HepG2 (cell line): ENCODE measurements around the gene ZNF490. TPM values are rescaled to one million over a fixed set of nuclear protein-coding genes. Genes with fewer than 3 reads are reported as not detected.

Experiments
- ARNTL ChIP-seq: sonication (generic); formaldehyde crosslinking; IDR thresholded peaks from 2 replicates; pipeline ENCODE4 v1.4.0; 2020; ENCODE audit warnings: mild to moderate bottlenecking, missing genetic modification reagents
- BRD4 ChIP-seq: sonication (generic); formaldehyde crosslinking; IDR thresholded peaks from 2 replicates; pipeline ENCODE4 v1.4.0; 2020; ENCODE audit warnings: missing genetic modification reagents
- DR1 ChIP-seq: sonication (generic); formaldehyde crosslinking; IDR thresholded peaks from 2 replicates; pipeline ENCODE4 v1.8.0; 2021; ENCODE audit warnings: mild to moderate bottlenecking, missing genetic modification reagents, inconsistent platforms
- EP300 ChIP-seq, 3 experiments: sonication (generic) in 1 of 3; formaldehyde crosslinking in 1 of 3; IDR thresholded peaks; 2 replicates each; pipeline versions ENCODE4 v1.5.1 to v1.6.1; 2011 to 2020; ENCODE audit warnings: low read depth in 2 of 3, low read length in 2 of 3, borderline replicate concordance in 1 of 3, improper control_type of control experiment in 1 of 3, mild to moderate bottlenecking in 1 of 3, missing genetic modification reagents in 1 of 3, moderate library complexity in 1 of 3
- HMG20B ChIP-seq: conservative IDR thresholded peaks from 2 replicates; pipeline ENCODE4 v1.6.1; 2016; ENCODE audit warnings: missing genetic modification reagents, missing compliant biosample characterization
- IKZF4 ChIP-seq: sonication (generic); formaldehyde crosslinking; IDR thresholded peaks from 2 replicates; pipeline ENCODE4 v1.5.1; 2020; ENCODE audit warnings: borderline replicate concordance, mild to moderate bottlenecking, low read depth, missing genetic modification reagents; ENCODE audit errors: not compliant biosample characterization
- KDM1A ChIP-seq: IDR thresholded peaks from 2 replicates; pipeline ENCODE4 v1.6.1; 2016; ENCODE audit warnings: missing compliant biosample characterization
- KDM3A ChIP-seq: IDR thresholded peaks from 2 replicates; pipeline ENCODE4 v1.6.1; 2018; ENCODE audit warnings: low read depth, missing compliant biosample characterization
- MAF1 ChIP-seq: sonication (generic); formaldehyde crosslinking; IDR thresholded peaks from 2 replicates; pipeline ENCODE4 v1.5.0; 2020; ENCODE audit warnings: missing genetic modification reagents, borderline replicate concordance
- MAFF ChIP-seq: IDR thresholded peaks from 2 replicates; pipeline ENCODE4 v1.6.1; 2011; ENCODE audit warnings: low read depth, low read length, improper control_type of control experiment
- MEIS1 ChIP-seq: sonication (generic); formaldehyde crosslinking; IDR thresholded peaks from 2 replicates; pipeline ENCODE4 v1.9.0; 2021; ENCODE audit warnings: mild to moderate bottlenecking, missing genetic modification reagents, moderate library complexity, borderline replicate concordance
- MIER3 ChIP-seq: IDR thresholded peaks from 2 replicates; pipeline ENCODE4 v1.6.1; 2016; ENCODE audit warnings: missing compliant biosample characterization, borderline replicate concordance
- MXD4 ChIP-seq: IDR thresholded peaks from 2 replicates; pipeline ENCODE4 v1.6.1; 2016; ENCODE audit warnings: mild to moderate bottlenecking, missing biosample characterization, missing genetic modification reagents
- MZF1 ChIP-seq: sonication (generic); formaldehyde crosslinking; IDR thresholded peaks from 2 replicates; pipeline ENCODE4 v1.8.1; 2023; ENCODE audit warnings: mild to moderate bottlenecking, missing genetic modification reagents, borderline replicate concordance
- NBN ChIP-seq: fragments of 450-650 bp; conservative IDR thresholded peaks from 2 replicates; pipeline ENCODE4 v1.6.1; 2017
- NFATC3 ChIP-seq: sonication (generic); formaldehyde crosslinking; IDR thresholded peaks from 2 replicates; pipeline ENCODE4 v1.5.1; 2020; ENCODE audit warnings: mild to moderate bottlenecking, missing genetic modification reagents
- NFE2L2 ChIP-seq: fragments of 150-350 bp; IDR thresholded peaks from 2 replicates; pipeline ENCODE4 v1.6.1; 2014; ENCODE audit warnings: low read length
- NKX3-1 ChIP-seq: sonication (generic); formaldehyde crosslinking; IDR thresholded peaks from 2 replicates; pipeline ENCODE4 v1.5.0; 2020; ENCODE audit warnings: missing genetic modification reagents
- NR2C2 ChIP-seq: sonication (generic); formaldehyde crosslinking; IDR thresholded peaks from 2 replicates; pipeline ENCODE4 v1.4.0; 2020; ENCODE audit warnings: missing genetic modification reagents, mild to moderate bottlenecking, moderate library complexity, borderline replicate concordance
- PHF21A ChIP-seq: sonication (generic); formaldehyde crosslinking; IDR thresholded peaks from 2 replicates; pipeline ENCODE4 v1.5.0; 2020; ENCODE audit warnings: mild to moderate bottlenecking, missing genetic modification reagents
- POLR2AphosphoS5 ChIP-seq: IDR thresholded peaks from 2 replicates; pipeline ENCODE4 v1.6.1; 2012; ENCODE audit warnings: low read depth, low read length
- RARA ChIP-seq: IDR thresholded peaks from 2 replicates; pipeline ENCODE4 v1.6.1; 2016; ENCODE audit warnings: missing genetic modification reagents, missing compliant biosample characterization
- ZNF329 ChIP-seq: sonication (generic); formaldehyde crosslinking; IDR thresholded peaks from 2 replicates; pipeline ENCODE4 v1.9.0; 2021; ENCODE audit warnings: low read depth, mild to moderate bottlenecking, missing genetic modification reagents
- polyA plus RNA-seq, 8 experiments: library from polyadenylated mRNA; depleted of rRNA in 3 of 8; stranded (reverse) in 7 of 8; unstranded in 1 of 8; fragments of >200 nt; fragmentation: Illumina TruSeq in 4 of 8; extraction: Trizol in 4 of 8; gene quantifications; 2 replicates each; pipeline versions ENCODE4 v1.2.1 to v1.2.3, GENCODE V29; 2011 to 2016; ENCODE audit warnings: low read depth in 4 of 8, missing spikeins in 1 of 8, mixed read lengths in 1 of 8; ENCODE audit not compliant: insufficient read depth in 1 of 8
- total RNA-seq, 5 experiments: library from RNA; depleted of rRNA; stranded (reverse); fragments of >200 nt; fragmentation: Illumina TruSeq; extraction: Trizol; gene quantifications; 2 replicates each; pipeline ENCODE4 v1.2.3, GENCODE V29; 2016; ENCODE audit warnings: low read depth in 1 of 5
- TF ChIP-seq, protein P1 (sequence below): sonication (generic); formaldehyde crosslinking; IDR thresholded peaks from 2 replicates; pipeline ENCODE4 v1.8.0; 2023; ENCODE audit warnings: mild to moderate bottlenecking, missing genetic modification reagents
- TF ChIP-seq, protein P2 (sequence below): sonication (generic); formaldehyde crosslinking; conservative IDR thresholded peaks from 2 replicates; pipeline ENCODE4 v1.4.0; 2020; ENCODE audit warnings: mild to moderate bottlenecking, missing genetic modification reagents, moderate library complexity

ZNF490 gene
- total and polyA plus RNA-seq, 2 of the 13 experiments (the other 11 are each of a cell fraction or from before 2014, with no cell fraction given) = 1.3 to 2.9 TPM

DNA sequence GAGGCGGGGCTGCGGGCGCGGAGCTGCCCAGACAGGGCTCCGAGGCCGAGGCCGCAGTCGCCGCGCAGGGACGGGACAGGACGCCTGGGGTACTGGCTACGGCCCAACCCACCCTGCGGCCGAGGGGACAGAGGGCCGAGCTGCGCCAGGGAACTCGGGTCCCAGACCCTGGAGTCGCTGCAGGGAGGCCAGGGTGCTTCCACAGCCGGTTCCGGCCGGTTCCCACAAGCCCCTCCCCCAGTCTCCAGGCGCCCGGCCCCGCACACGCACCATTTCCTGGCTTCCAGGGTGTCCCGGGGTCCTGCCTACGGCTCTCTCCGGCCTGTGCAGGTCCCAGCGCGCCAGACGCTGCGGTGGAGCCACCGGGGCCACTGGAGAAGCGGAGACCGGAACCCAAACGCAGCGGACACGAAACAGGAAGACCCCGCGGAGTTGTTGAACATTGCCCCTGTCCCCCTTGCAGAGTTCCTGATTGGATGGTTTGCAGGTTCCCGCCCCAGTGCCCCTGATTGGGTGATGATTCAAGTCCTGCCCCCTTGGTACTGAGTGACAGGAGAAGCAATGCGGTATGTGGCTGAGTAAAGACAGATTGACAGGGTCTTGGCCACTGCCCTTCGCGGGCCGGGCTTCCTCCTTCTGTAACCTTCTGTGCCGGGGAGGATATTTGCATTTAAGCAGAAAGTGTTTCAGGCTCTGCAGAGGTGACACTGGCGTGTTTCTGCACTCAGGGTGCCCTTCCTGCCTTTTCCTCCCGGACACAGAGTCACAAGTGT is 59.4 kb downstream of the ZNF490 start, which contains the start of gene ZNF564 (continued):
- peak; percentile 86 for TF ChIP-seq NR2C2 (CRISPR knock-in tag)
- TF ChIP-seq MEIS1 (CRISPR knock-in tag) = peak; percentile 76; the same call in 1 of the 2 replicates
- peak; percentile 97 for TF ChIP-seq POLR2AphosphoS5
- TF ChIP-seq NBN = no peak
- TF ChIP-seq ZNF329 (CRISPR knock-in tag) = no peak
- TF ChIP-seq IKZF4 (CRISPR knock-in tag) = peak; percentile 68
- no peak; the same call in 1 of the 2 replicates for TF ChIP-seq RARA (CRISPR knock-in tag)
- no peak for TF ChIP-seq NFE2L2
- TF ChIP-seq NFATC3 (CRISPR knock-in tag) = no peak; the same call in 1 of the 2 replicates
- peak; percentile 59; the same call in 1 of the 2 replicates for TF ChIP-seq NKX3-1 (CRISPR knock-in tag)
- TF ChIP-seq HMG20B (CRISPR knock-in tag) = no peak
- TF ChIP-seq MAFF = 0 out of 2 replicates have a peak, but pooled peaks have one; percentile 24
- peak; percentile 91 for TF ChIP-seq KDM1A (CRISPR knock-in tag)
- TF ChIP-seq MZF1 (CRISPR knock-in tag) = no peak
- peak in 1 of 2 experiments; percentile 22; a peak in 2 of 4 replicates for TF ChIP-seq EP300 (IDR thresholded peaks at IDR 0.05; ENCODE audit: low read depth in 2 of 2, low read length in 2 of 2)
- 0 out of 2 replicates have a peak, but pooled peaks have one; percentile 24 for TF ChIP-seq EP300 (CRISPR knock-in tag; IDR thresholded peaks at IDR 0.05; ENCODE audit: borderline replicate concordance)
- peak; percentile 76; the same call in 1 of the 2 replicates for TF ChIP-seq DR1 (CRISPR knock-in tag)
- TF ChIP-seq, protein P1, sequence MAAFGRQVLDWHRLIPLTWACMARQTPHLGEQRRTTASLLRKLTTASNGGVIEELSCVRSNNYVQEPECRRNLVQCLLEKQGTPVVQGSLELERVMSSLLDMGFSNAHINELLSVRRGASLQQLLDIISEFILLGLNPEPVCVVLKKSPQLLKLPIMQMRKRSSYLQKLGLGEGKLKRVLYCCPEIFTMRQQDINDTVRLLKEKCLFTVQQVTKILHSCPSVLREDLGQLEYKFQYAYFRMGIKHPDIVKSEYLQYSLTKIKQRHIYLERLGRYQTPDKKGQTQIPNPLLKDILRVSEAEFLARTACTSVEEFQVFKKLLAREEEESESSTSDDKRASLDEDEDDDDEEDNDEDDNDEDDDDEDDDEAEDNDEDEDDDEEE (CRISPR knock-in tag) = peak; percentile 72; the same call in 1 of the 2 replicates
- 0 out of 2 replicates have a peak, but pooled peaks have one; percentile 57 for TF ChIP-seq MIER3 (CRISPR knock-in tag)
- peak; percentile 78; the same call in 1 of the 2 replicates for TF ChIP-seq KDM3A
- TF ChIP-seq BRD4 (CRISPR knock-in tag) = peak; percentile 25; the same call in 1 of the 2 replicates
- TF ChIP-seq, protein P2, sequence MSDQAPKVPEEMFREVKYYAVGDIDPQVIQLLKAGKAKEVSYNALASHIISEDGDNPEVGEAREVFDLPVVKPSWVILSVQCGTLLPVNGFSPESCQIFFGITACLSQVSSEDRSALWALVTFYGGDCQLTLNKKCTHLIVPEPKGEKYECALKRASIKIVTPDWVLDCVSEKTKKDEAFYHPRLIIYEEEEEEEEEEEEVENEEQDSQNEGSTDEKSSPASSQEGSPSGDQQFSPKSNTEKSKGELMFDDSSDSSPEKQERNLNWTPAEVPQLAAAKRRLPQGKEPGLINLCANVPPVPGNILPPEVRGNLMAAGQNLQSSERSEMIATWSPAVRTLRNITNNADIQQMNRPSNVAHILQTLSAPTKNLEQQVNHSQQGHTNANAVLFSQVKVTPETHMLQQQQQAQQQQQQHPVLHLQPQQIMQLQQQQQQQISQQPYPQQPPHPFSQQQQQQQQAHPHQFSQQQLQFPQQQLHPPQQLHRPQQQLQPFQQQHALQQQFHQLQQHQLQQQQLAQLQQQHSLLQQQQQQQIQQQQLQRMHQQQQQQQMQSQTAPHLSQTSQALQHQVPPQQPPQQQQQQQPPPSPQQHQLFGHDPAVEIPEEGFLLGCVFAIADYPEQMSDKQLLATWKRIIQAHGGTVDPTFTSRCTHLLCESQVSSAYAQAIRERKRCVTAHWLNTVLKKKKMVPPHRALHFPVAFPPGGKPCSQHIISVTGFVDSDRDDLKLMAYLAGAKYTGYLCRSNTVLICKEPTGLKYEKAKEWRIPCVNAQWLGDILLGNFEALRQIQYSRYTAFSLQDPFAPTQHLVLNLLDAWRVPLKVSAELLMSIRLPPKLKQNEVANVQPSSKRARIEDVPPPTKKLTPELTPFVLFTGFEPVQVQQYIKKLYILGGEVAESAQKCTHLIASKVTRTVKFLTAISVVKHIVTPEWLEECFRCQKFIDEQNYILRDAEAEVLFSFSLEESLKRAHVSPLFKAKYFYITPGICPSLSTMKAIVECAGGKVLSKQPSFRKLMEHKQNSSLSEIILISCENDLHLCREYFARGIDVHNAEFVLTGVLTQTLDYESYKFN = peak; percentile 63
- TF ChIP-seq MAF1 (CRISPR knock-in tag) = peak; percentile 72; the same call in 1 of the 2 replicates
- TF ChIP-seq PHF21A (CRISPR knock-in tag) = peak; percentile 72
- peak; percentile 51; the same call in 1 of the 2 replicates for TF ChIP-seq MXD4 (CRISPR knock-in tag)
- TF ChIP-seq ARNTL (CRISPR knock-in tag) = peak; percentile 70
